GM06990 (cell line): ENCODE data around the gene CCDC77.
"Not testable (repeated sequence)": the region's sequence is repeated elsewhere in the genome, so short reads cannot be mapped to it uniquely, and the experiment has no call there.

Source experiments
- DNase-seq: peaks from one replicate; pipeline ENCODE4 v3.0.0-alpha.2; 2011; ENCODE audit not compliant: insufficient read length; ENCODE audit errors: extremely low read depth
- H3K27me3 ChIP-seq: replicated peaks from 2 replicates; pipeline ENCODE4 v1.6.0; 2011; ENCODE audit warnings: low read length; ENCODE audit not compliant: control insufficient read depth, insufficient read depth
- H3K36me3 ChIP-seq: 2 replicates; pipeline ENCODE4 v1.5.1; 2011; ENCODE audit warnings: low read length; ENCODE audit not compliant: control insufficient read depth, insufficient read depth
- H3K4me3 ChIP-seq: replicated peaks from 2 replicates; pipeline ENCODE4 v1.5.1; 2011; ENCODE audit warnings: low read depth, mild to moderate bottlenecking, control low read depth, low read length
- TF ChIP-seq, protein P1 (sequence below): IDR thresholded peaks from 2 replicates; pipeline ENCODE4 v1.5.1; 2011; ENCODE audit warnings: low read length, control low read depth, mild to moderate bottlenecking, inconsistent platforms; ENCODE audit not compliant: insufficient read depth, poor library complexity, severe bottlenecking

CCDC77 gene

DNA sequence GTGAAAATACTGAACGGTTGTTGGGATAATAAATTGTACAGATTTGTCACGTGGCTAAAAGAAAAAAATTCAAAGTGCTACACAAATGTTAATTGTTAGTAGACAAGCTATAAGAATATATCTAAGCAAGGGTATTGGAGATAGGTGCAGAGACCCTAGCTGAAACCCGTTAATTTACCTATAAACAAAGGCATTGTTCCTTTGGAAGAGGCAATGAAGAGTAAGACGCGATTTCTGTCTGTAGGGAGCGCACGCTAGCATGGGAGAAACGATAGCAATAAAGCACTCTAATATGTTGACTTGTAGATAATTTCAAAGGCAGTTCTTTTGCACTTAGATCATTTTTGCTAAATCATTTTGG lies 565 bp downstream of the CCDC77 start:
- H3K4me3 ChIP-seq, result peak overlapping the region; percentile 77
- TF ChIP-seq, protein P1, sequence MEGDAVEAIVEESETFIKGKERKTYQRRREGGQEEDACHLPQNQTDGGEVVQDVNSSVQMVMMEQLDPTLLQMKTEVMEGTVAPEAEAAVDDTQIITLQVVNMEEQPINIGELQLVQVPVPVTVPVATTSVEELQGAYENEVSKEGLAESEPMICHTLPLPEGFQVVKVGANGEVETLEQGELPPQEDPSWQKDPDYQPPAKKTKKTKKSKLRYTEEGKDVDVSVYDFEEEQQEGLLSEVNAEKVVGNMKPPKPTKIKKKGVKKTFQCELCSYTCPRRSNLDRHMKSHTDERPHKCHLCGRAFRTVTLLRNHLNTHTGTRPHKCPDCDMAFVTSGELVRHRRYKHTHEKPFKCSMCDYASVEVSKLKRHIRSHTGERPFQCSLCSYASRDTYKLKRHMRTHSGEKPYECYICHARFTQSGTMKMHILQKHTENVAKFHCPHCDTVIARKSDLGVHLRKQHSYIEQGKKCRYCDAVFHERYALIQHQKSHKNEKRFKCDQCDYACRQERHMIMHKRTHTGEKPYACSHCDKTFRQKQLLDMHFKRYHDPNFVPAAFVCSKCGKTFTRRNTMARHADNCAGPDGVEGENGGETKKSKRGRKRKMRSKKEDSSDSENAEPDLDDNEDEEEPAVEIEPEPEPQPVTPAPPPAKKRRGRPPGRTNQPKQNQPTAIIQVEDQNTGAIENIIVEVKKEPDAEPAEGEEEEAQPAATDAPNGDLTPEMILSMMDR, result peak; percentile 38
- no peaks in the 10 kb centered on the region for H3K27me3 ChIP-seq
- DNase-seq, result no peak
- no peaks in the 10 kb centered on the region for H3K36me3 ChIP-seq

DNA sequence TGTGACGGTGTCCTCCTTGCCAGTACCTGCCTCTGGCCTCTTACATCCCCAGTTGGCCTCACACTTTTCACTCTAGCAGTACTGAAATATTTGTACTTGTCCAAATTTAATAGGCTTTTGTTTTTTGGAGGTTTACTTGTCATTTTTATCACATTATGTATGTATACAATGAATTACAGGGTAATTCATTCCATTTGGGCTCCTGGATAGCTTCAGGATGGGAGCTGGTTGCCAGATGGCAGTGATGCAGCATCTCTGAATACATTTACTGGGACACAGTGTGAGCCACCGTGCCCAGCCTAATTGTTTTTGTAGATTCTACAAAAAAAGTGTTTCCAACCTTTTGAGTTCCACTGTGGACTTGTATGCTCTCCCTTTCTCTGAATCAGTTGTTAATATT lies 13.4 kb downstream of the CCDC77 start:
- Histone ChIP-seq H3K27me3 (no peaks in the 10 kb centered on the region), H3K4me3 (no peak overlapping the region), H3K36me3 (peaks cover 6% of the 10 kb centered on the region)
- DNase-seq, result no peak
- TF ChIP-seq, protein P1, result no peak

DNA sequence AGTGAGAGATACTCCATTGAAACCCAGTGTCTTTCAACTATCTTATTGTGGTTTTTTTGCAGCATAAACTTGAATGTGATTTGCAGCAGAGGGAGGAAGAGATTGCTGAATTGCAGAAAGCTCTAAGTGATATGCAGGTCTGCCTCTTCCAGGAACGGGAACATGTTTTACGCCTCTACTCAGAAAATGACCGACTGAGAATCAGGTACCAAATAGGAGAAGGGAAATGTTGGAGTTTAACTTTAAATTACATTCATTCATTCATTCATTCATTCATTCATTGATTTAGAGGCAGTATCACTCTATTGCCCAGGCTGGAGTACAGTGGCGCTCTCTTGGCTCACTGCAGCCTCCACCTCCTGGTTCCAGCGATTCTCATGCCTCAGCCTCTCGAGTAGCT lies 17.0 kb downstream of the CCDC77 start:
- Histone ChIP-seq H3K36me3 (peaks cover 6% of the 10 kb centered on the region), H3K4me3 (no peak overlapping the region), H3K27me3 (no peaks in the 10 kb centered on the region)
- no peak for DNase-seq
- TF ChIP-seq, protein P1, result no peak

DNA sequence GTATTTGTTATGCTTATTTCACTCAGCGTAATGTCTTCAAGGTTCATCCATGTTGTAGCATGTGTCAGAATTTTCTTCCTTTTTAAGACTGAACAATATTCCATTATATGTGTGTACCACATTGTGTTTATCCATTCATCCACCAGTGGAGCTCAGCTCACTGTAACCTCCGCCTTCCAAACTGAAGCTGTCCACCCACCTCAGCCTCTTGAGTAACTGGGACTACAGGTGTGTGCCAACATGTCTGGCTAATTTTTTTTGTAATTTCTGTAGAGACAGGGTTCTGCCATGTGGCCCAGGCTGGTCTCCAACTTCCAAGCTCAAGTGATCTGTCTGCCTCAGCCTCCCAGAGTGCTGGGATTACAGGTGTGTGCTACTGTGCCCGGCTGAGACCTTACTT lies 21.1 kb downstream of the CCDC77 start:
- Histone ChIP-seq H3K27me3 (no peaks in the 10 kb centered on the region), H3K4me3 (no peak overlapping the region), H3K36me3 (peaks cover 6% of the 10 kb centered on the region)
- no peak for DNase-seq
- TF ChIP-seq, protein P1, result no peak

DNA sequence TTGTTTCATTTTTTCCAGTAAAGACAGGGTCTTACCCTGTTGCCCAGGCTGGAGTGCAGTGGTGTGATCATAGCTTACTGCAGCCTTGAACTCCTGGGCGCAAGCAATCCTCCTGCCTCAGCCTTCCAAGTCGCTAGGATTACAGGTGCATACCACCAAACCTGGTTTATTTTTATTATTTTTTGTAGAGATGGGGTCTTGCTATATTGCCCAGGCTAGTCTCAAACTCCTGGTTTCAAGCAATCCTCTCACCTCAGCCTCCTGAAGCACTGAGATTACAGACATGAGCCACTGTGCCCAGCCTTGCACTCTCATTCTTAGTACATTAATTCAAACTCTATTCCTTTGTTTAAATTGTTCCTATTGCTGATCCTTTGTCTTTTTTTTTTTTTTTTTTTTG lies 34.3 kb downstream of the CCDC77 start:
- not testable (repeated sequence) for H3K4me3 ChIP-seq, H3K27me3 ChIP-seq, H3K36me3 ChIP-seq, DNase-seq

DNA sequence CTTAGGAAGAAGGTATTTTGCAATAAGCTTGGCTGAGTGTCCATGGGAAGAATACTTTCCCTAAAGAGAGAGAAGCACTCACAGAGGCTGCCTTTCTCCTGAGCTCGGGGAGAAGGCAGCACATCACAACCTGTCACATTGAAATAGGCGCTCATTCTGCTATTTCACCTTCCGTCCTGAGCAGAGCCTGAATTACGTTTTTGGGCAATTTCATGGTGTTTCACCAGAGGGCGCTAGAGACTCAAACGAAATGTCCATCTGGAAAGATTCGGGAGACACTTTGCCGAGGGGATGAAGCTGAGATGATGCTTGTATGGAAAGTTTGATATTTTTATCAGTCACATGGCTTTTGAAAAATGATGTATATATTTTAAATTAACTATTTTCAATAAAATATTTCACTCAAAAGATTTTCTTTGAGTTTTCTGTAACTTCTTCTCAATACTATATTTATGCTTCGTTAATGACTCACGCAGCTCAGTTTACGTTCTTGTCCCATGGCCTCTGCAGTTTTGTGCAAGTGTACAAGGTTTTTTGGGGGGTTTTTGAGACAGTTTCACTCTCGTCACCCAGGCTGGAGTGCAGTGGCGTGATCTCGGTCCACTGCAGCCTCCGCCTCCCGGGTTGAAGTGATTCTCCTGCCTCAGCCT lies 40.9 kb downstream of the CCDC77 start:
- H3K36me3 ChIP-seq, result peaks cover 4% of the 10 kb centered on the region
- no peak for DNase-seq
- TF ChIP-seq, protein P1, result peak; percentile 60
- H3K4me3 ChIP-seq, result no peak overlapping the region
- H3K27me3 ChIP-seq, result no peaks in the 10 kb centered on the region
